ENCODE data around the gene LAGE3.

Gene LAGE3

GRCh38 chrX:154486052-154486395 is 6.9 kb upstream of the LAGE3 start:
- CTCF ChIA-PET: interaction anchor here (0.6 to 1.2 kb wide), 2 partner anchors 13 to 41 kb away, joined by 3 to 4 read pairs; no protein-coding TSS in a partner anchor
- DNase-seq (ENCODE audit: extremely low spot score): no peak
- POLR2A ChIA-PET: no interaction called here
- no peak for TF ChIP-seq CTCF (IDR thresholded peaks at IDR 0.05; ENCODE audit: control extremely low read depth, extremely low read depth, low read depth, missing control alignments)

GRCh38 chrX:154485150-154486051 is 6.3 kb upstream of the LAGE3 start:
- no peak for DNase-seq (ENCODE audit: extremely low spot score)
- CTCF ChIA-PET: interaction anchor here (0.6 to 1.2 kb wide), 3 partner anchors 13 to 83 kb away, joined by 3 to 4 read pairs (median 3); no protein-coding TSS in a partner anchor
- POLR2A ChIA-PET: no interaction called here
- TF ChIP-seq CTCF (IDR thresholded peaks at IDR 0.05; ENCODE audit: control extremely low read depth, extremely low read depth, low read depth, missing control alignments): no peak

DNA sequence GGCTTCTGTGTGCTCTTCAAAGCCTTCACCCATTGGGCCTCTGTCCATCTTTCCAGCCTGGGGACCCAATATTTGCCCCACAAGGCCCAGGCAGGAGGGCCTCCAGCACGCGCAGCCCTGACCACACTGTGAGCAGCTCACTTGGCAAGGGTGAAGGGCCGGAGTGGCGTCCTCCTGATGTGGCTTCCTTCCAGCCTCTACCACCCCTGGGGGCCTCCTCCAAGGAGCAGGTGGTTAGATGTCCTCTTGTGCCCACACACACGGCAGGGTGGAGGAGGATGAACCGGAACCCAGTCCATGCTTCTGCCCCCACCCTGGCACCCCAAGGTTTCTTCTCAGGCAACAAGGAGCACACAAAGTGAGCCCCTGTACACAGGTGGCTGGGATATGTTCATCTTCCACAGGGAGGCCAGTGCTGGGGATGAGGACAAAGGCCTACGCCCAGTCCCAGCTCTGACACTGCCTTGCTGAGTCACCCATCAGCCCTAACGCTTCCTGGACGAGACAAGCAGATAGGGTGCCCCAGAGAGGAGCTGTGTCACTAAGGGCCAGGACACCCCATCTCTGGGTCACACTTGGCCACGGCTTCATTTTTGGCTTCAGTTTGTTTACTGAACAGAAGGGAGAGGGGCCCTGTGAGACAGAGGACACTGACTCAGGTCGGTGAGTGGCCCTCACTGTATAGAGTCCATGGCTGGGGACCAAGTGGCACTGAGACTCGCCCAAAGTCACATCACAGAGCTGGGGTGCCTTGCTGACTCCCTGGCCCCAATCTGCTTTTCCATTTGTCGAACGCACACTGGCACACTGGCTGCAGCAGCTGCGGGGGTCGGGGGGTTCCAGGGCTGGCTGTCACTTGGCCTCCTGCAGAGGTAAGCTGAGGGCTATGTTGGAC is 5.4 kb upstream of the LAGE3 start:
- TF ChIP-seq CTCF (IDR thresholded peaks at IDR 0.05; ENCODE audit: control extremely low read depth, extremely low read depth, low read depth, missing control alignments): no peak
- ChIA-PET CTCF (interaction anchor here (0.9 to 1.3 kb wide), 2 partner anchors 30 to 83 kb away, joined by 3 to 4 read pairs; no protein-coding TSS in a partner anchor), POLR2A (no interaction called here)
- DNase-seq (ENCODE audit: extremely low spot score): no peak

GRCh38 chrX:154483325-154483724 is 4.2 kb upstream of the LAGE3 start:
- DNase-seq (ENCODE audit: extremely low spot score): no peak
- ChIA-PET POLR2A (no interaction called here), CTCF (interaction anchor here (1.3 kb wide), 1 partner anchor 29 kb away, joined by 4 read pairs; no protein-coding TSS in a partner anchor)
- no peak for TF ChIP-seq CTCF (IDR thresholded peaks at IDR 0.05; ENCODE audit: control extremely low read depth, extremely low read depth, low read depth, missing control alignments)

- no peak for TF ChIP-seq CTCF (IDR thresholded peaks at IDR 0.05; ENCODE audit: control extremely low read depth, extremely low read depth, low read depth, missing control alignments)
- ChIA-PET POLR2A (no interaction called here), CTCF (no interaction called here)
- DNase-seq (ENCODE audit: extremely low spot score): no peak
Observed at GRCh38 chrX:154482786-154483185, 3.7 kb upstream of the LAGE3 start.

GRCh38 chrX:154481911-154482601 is 3.0 kb upstream of the LAGE3 start:
- ChIA-PET POLR2A (interaction anchor here (0.7 kb wide), 1 partner anchor 16 kb away, joined by 3 read pairs; no protein-coding TSS in a partner anchor), CTCF (no interaction called here)
- TF ChIP-seq CTCF (IDR thresholded peaks at IDR 0.05; ENCODE audit: control extremely low read depth, extremely low read depth, low read depth, missing control alignments): no peak
- no peak for DNase-seq (ENCODE audit: extremely low spot score)
